ENCODE data around the gene CCDC97. TPM values are rescaled to one million over a fixed set of nuclear protein-coding genes. Genes with fewer than 3 reads are reported as not detected.

Gene CCDC97
- total and polyA plus RNA-seq, 2 of the 8 experiments (the other 6 are each of a cell fraction or from before 2014, with no cell fraction given) = 19.8 to 27.1 TPM

DNA sequence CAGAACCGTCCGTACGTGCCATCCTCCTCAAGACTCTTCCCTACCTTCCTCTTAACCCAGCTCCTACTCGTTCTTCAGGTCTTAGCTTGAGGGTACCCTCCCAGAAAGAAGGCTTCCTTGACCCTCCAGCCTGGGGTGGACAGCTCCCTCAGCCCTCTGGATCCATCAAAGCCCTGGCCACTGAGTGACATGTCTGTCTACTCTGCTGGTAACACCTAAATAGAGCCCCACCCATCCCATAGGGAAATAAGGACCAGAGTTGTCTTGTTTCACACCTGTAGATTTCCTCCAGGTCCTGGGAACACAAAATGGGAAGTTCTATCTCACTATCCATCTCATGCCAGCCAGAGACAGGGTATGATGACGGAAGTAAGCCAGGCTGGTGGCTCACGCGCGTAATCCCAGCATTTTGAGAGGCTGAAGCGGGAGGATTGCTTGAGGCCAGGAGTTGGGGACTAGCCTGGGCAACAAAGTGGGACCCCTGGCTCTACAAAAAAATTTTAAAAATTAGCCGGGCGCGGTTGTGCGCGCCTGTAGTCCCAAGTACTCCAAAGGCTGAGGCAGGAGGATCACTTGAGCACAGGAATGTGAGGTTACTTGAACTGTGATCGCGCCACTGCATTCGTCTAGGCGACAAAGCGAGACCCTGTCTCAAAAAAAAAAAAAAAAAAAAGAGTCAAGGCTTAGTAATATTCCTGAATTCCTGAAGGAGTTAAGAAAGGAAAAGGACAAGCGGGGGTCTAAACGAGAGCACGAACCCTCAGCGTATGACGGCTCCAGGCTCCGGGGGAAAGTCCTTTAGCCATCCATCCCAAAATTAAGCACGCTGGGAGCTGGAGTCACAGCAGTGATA is 566 bp upstream of the CCDC97 start (continued):
- no peak for TF ChIP-seq ZNF274 (IDR thresholded peaks at IDR 0.05; ENCODE audit: borderline replicate concordance, extremely low read depth, low read length)
- TF ChIP-seq POLR2AphosphoS5 (IDR thresholded peaks at IDR 0.05; ENCODE audit: low read depth, low read length) = peak; percentile 1; the same call in 1 of the 2 replicates
- no peak for TF ChIP-seq SP4 (IDR thresholded peaks at IDR 0.05; ENCODE audit: low read length)
- peak in 1 of 2 experiments; percentile 33; a peak in 2 of 3 replicates for TF ChIP-seq POLR2A (IDR thresholded peaks at IDR 0.05; ENCODE audit: control extremely low read depth in 1 of 2, low read depth in 2 of 2, low read length in 2 of 2)
- no peak for TF ChIP-seq RFX5 (IDR thresholded peaks at IDR 0.05; ENCODE audit: borderline replicate concordance, low read depth, low read length)
- TF ChIP-seq SIRT6 (IDR thresholded peaks at IDR 0.05; ENCODE audit: low read length) = no peak
- TF ChIP-seq NRF1 (IDR thresholded peaks at IDR 0.05; ENCODE audit: low read depth, low read length) = no peak
- TF ChIP-seq SIN3A (conservative IDR thresholded peaks at IDR 0.05 in 1 of 2, IDR thresholded peaks at IDR 0.05 in 1 of 2; ENCODE audit: low read depth in 1 of 2, low read length in 2 of 2) = no peak
- no peak for TF ChIP-seq RXRA (IDR thresholded peaks at IDR 0.05; ENCODE audit: insufficient read depth, low read depth, low read length)
- no peak for TF ChIP-seq CHD1 (IDR thresholded peaks at IDR 0.05; ENCODE audit: low read depth, low read length)

All from H1 (cell line).